ENCODE data around the gene ENO1. TPM values are rescaled to one million over a fixed set of nuclear protein-coding genes. Genes with fewer than 3 reads are reported as not detected.

ENO1 gene
- total RNA-seq, 1 donor from 2014 or later: 1,663 TPM

GRCh38 chr1:8915446-8915845 lies 37.0 kb upstream of the ENO1 start:
- no peaks in the 10 kb centered on the region for H3K36me3 ChIP-seq (ENCODE audit: insufficient read depth, low read length)
- Mint-ChIP-seq H3K4me3 (ENCODE audit: unreplicated experiment) (no peak overlapping the region), H3K9me3 (ENCODE audit: unreplicated experiment) (no peaks in the 10 kb centered on the region), H3K36me3 (ENCODE audit: low read depth, unreplicated experiment) (no peaks in the 10 kb centered on the region), H3K27me3 (ENCODE audit: low read depth, unreplicated experiment) (peaks cover 3% of the 10 kb centered on the region), H3K4me1 (ENCODE audit: low read depth, unreplicated experiment) (peaks cover 1% of the 10 kb centered on the region), H3K27ac (ENCODE audit: unreplicated experiment) (no peak overlapping the region)
- H2AFZ ChIP-seq (ENCODE audit: low read depth, low read length): no peak overlapping the region
- no peak overlapping the region for H3K4me3 ChIP-seq (ENCODE audit: insufficient read depth, low read depth, low read length)
- no peaks in the 10 kb centered on the region for H3K79me2 ChIP-seq (ENCODE audit: insufficient read depth, low read length)
- H3K9me3 ChIP-seq (ENCODE audit: insufficient read depth, low read depth, low read length): no peaks in the 10 kb centered on the region
- no peaks in the 10 kb centered on the region for H3K27me3 ChIP-seq (ENCODE audit: insufficient read depth, low read length)
- FAIRE-seq (no peak), DNase-seq (ENCODE audit: low read depth) (no peak)
- H3K9ac ChIP-seq (ENCODE audit: low read length): no peak overlapping the region
- no peak overlapping the region for H3K27ac ChIP-seq (ENCODE audit: low read depth, low read length)
- TF ChIP-seq CTCF (IDR thresholded peaks at IDR 0.05; ENCODE audit: insufficient read depth, low read depth, low read length) (no peak), EZH2 (IDR thresholded peaks at IDR 0.05; ENCODE audit: insufficient read depth, low read length) (no peak)
- H3K4me2 ChIP-seq (ENCODE audit: low read length): no peak overlapping the region
- H4K20me1 ChIP-seq (ENCODE audit: insufficient read depth, low read length): no peaks in the 10 kb centered on the region
- peaks cover 7% of the 10 kb centered on the region for H3K4me1 ChIP-seq (ENCODE audit: insufficient read depth, low read length)

- H4K20me1 ChIP-seq (ENCODE audit: insufficient read depth, low read length): no peaks in the 10 kb centered on the region
- Mint-ChIP-seq H3K27me3 (ENCODE audit: low read depth, unreplicated experiment) (peaks cover 3% of the 10 kb centered on the region), H3K9me3 (ENCODE audit: unreplicated experiment) (no peaks in the 10 kb centered on the region), H3K4me1 (ENCODE audit: low read depth, unreplicated experiment) (peaks cover 1% of the 10 kb centered on the region), H3K4me3 (ENCODE audit: unreplicated experiment) (no peak overlapping the region), H3K36me3 (ENCODE audit: low read depth, unreplicated experiment) (no peaks in the 10 kb centered on the region), H3K27ac (ENCODE audit: unreplicated experiment) (no peak overlapping the region)
- no peak overlapping the region for H3K4me2 ChIP-seq (ENCODE audit: low read length)
- TF ChIP-seq EZH2 (IDR thresholded peaks at IDR 0.05; ENCODE audit: insufficient read depth, low read length): no peak
- no peak for TF ChIP-seq CTCF (IDR thresholded peaks at IDR 0.05; ENCODE audit: insufficient read depth, low read depth, low read length)
- DNase-seq (ENCODE audit: low read depth) (no peak), FAIRE-seq (no peak)
- H3K27me3 ChIP-seq (ENCODE audit: insufficient read depth, low read length): no peaks in the 10 kb centered on the region
- H3K4me3 ChIP-seq (ENCODE audit: insufficient read depth, low read depth, low read length): no peak overlapping the region
- H3K36me3 ChIP-seq (ENCODE audit: insufficient read depth, low read length): no peaks in the 10 kb centered on the region
- no peaks in the 10 kb centered on the region for H3K79me2 ChIP-seq (ENCODE audit: insufficient read depth, low read length)
- H3K9ac ChIP-seq (ENCODE audit: low read length): no peak overlapping the region
- no peak overlapping the region for H3K27ac ChIP-seq (ENCODE audit: low read depth, low read length)
- peaks cover 7% of the 10 kb centered on the region for H3K4me1 ChIP-seq (ENCODE audit: insufficient read depth, low read length)
- H3K9me3 ChIP-seq (ENCODE audit: insufficient read depth, low read depth, low read length): no peaks in the 10 kb centered on the region
- no peak overlapping the region for H2AFZ ChIP-seq (ENCODE audit: low read depth, low read length)
Measured at GRCh38 chr1:8914466-8914865, 36.0 kb upstream of the ENO1 start.

- Histone ChIP-seq H3K36me3 (ENCODE audit: insufficient read depth, low read length) (no peaks in the 10 kb centered on the region), H3K27me3 (ENCODE audit: insufficient read depth, low read length) (no peaks in the 10 kb centered on the region), H3K4me1 (ENCODE audit: insufficient read depth, low read length) (peaks cover 7% of the 10 kb centered on the region), H3K27ac (ENCODE audit: low read depth, low read length) (no peak overlapping the region), H3K79me2 (ENCODE audit: insufficient read depth, low read length) (no peaks in the 10 kb centered on the region), H3K4me3 (ENCODE audit: insufficient read depth, low read depth, low read length) (no peak overlapping the region), H4K20me1 (ENCODE audit: insufficient read depth, low read length) (no peaks in the 10 kb centered on the region), H3K4me2 (ENCODE audit: low read length) (no peak overlapping the region), H3K9ac (ENCODE audit: low read length) (no peak overlapping the region), H2AFZ (ENCODE audit: low read depth, low read length) (no peak overlapping the region), H3K9me3 (ENCODE audit: insufficient read depth, low read depth, low read length) (no peaks in the 10 kb centered on the region)
- Mint-ChIP-seq H3K4me3 (ENCODE audit: unreplicated experiment) (no peak overlapping the region), H3K36me3 (ENCODE audit: low read depth, unreplicated experiment) (no peaks in the 10 kb centered on the region), H3K27me3 (ENCODE audit: low read depth, unreplicated experiment) (peaks cover 4% of the 10 kb centered on the region), H3K4me1 (ENCODE audit: low read depth, unreplicated experiment) (peaks cover 1% of the 10 kb centered on the region), H3K27ac (ENCODE audit: unreplicated experiment) (no peak overlapping the region), H3K9me3 (ENCODE audit: unreplicated experiment) (peaks cover under 1% of the 10 kb centered on the region)
- DNase-seq (ENCODE audit: low read depth) (no peak), FAIRE-seq (no peak)
- TF ChIP-seq EZH2 (IDR thresholded peaks at IDR 0.05; ENCODE audit: insufficient read depth, low read length): no peak
- no peak for TF ChIP-seq CTCF (IDR thresholded peaks at IDR 0.05; ENCODE audit: insufficient read depth, low read depth, low read length)
Measured at GRCh38 chr1:8913457-8913856, 35.0 kb upstream of the ENO1 start.

All from astrocyte (in vitro differentiated cells and primary cell).